Kidney epithelial cell (primary cell): ENCODE data around the gene PTGIS. TPM values are rescaled to one million over a fixed set of nuclear protein-coding genes. Genes with fewer than 3 reads are reported as not detected.
"Not testable (repeated sequence)": the region's sequence is repeated elsewhere in the genome, so short reads cannot be mapped to it uniquely, and the experiment has no call there.

ENCODE experiments used
- DNase-seq: peaks from one replicate; pipeline ENCODE4 v3.0.0-alpha.2; 2010; ENCODE audit warnings: low read depth
- H3K27me3 ChIP-seq: 2 replicates; pipeline ENCODE4 v1.6.0; 2011; ENCODE audit warnings: low read length; ENCODE audit not compliant: control insufficient read depth, insufficient read depth
- H3K36me3 ChIP-seq: 2 replicates; pipeline ENCODE4 v1.5.1; 2011; ENCODE audit warnings: low read length; ENCODE audit not compliant: control insufficient read depth, insufficient read depth
- H3K4me3 ChIP-seq: 2 replicates; pipeline ENCODE4 v1.5.1; 2011; ENCODE audit warnings: low read depth, mild to moderate bottlenecking, control low read depth, low read length
- CTCF ChIP-seq: IDR thresholded peaks from 2 replicates; pipeline ENCODE4 v1.5.1; 2011; ENCODE audit warnings: mild to moderate bottlenecking, moderate library complexity, low read length, control low read depth, inconsistent platforms; ENCODE audit not compliant: insufficient read depth, poor library complexity, severe bottlenecking
- total RNA-seq: library from RNA; depleted of rRNA; stranded (reverse); fragments of >200 nt; gene quantifications from 2 replicates; pipeline ENCODE4 v1.2.3, GENCODE V29; 2015

PTGIS gene
- 0.88 and 2.7 TPM in 2 replicates for total RNA-seq

DNA sequence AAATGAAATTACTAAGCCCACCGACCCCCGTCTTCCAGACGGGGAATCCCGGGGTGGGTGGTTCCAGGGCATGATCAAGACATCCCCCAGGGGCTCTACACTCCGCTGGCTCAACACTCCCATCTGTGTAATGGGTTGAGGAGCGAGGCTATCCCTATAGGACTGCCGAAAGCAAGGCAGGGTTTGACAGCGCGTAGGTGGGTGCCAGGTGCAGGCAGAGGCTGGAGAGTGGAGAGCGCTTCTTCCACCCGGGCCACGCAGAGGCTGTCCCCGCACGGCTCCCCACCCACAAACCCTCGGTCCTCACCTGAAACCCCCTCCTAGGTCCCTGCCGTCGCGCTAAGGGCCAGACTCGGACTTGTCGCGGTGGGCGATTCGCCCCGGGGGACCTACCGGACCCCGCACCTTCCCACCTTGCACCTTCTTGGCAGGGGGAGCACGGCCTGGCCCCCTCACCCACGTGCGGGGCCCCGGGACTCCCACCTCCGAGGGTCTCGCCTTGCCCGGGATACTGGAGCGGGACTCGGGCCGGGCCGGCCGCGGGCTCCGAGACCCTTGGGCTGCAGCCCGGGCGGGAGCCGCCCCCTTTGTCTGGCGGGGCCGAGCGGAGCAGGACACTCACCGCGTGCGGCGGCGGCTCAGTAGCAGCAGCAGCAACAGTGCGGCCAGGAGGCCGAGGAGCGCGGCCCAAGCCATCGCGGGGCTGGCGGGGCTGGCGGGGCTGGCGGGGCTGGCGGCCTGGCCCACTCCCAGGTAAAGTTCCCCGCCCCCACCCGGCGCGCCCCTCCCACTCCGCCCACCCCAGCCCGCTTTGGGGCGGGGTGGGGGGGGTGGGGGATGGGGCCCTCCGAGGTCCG is at the start of gene PTGIS:
Gene PTGIS, minus strand, starts transcription at position 717 of the 857 bp plus-strand sequence. Its CDS starts 21 bp downstream, at position 696.
- DNase-seq, result no peak
- H3K27me3 ChIP-seq, result peaks cover 24% of the 10 kb centered on the region
- no peak for TF ChIP-seq CTCF
- H3K36me3 ChIP-seq, result no peaks in the 10 kb centered on the region
- peak within 1 kb of the TSS; percentile 43 for H3K4me3 ChIP-seq

DNA sequence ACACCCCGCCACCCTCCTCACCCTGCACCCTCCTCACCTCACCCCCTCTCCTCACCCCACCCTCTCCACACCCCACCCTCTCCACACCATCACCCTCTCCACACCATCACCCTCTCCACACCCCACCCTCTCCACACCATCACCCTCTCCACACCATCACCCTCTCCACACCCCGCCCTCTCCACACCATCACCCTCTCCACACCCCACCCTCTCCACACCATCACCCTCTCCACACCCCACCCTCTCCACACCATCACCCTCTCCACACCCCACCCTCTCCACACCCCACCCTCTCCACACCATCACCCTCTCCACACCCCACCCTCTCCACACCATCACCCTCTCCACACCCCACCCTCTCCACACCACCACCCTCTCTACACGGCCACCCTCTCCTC is 49.5 kb upstream of the PTGIS start:
- not testable (repeated sequence) for H3K36me3 ChIP-seq, H3K27me3 ChIP-seq, H3K4me3 ChIP-seq, DNase-seq

GRCh38 chr20:49616154-49617007 is 48.4 kb upstream of the PTGIS start:
- H3K27me3 ChIP-seq, result no peaks in the 10 kb centered on the region
- no peaks in the 10 kb centered on the region for H3K36me3 ChIP-seq
- no peak for DNase-seq
- TF ChIP-seq CTCF, result no peak
- no peak overlapping the region for H3K4me3 ChIP-seq

DNA sequence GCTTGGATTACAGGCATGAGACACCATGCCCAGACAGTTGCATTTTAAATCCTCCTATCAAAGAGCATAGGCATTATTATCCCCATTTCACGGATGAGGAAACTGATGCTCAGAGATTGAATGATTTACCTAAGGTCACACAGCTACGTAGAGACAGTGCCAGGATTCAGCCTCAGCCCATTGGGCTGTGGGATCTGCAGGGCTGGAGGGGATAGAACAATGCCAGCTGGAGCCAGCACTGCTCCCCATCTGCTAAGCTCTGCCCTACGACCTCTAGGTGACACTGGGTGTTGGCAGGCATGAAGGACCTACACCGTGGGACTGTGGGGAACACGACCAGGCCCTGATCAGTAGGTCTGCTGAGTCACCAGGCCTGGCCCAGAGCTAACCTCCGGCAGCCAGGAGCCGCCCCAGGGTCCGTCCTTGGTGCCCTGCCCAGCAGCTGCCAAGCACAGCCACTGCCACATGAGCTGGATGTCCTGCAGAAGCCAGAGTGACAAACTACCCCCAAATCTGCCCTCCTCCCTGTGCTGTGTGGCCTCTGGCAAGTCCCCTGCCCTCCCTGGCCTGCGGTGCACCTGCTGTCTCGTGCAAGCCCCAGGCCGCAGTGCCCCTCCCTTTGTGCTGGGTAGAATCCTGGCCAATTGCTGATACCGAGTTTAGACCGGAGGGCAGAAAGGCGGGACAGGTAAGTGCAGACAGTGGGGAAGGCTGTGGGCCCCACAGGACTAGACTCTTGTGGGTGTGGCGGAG is 47.6 kb upstream of the PTGIS start:
- no peak for DNase-seq
- TF ChIP-seq CTCF, result no peak
- Histone ChIP-seq H3K27me3 (no peaks in the 10 kb centered on the region), H3K4me3 (no peak overlapping the region), H3K36me3 (no peaks in the 10 kb centered on the region)

GRCh38 chr20:49615051-49615400 is 47.1 kb upstream of the PTGIS start:
- H3K27me3 ChIP-seq, H3K36me3 ChIP-seq, DNase-seq, H3K4me3 ChIP-seq: not testable (repeated sequence)

GRCh38 chr20:49614338-49615050 is 46.6 kb upstream of the PTGIS start:
- H3K27me3 ChIP-seq, result no peaks in the 10 kb centered on the region
- no peak for TF ChIP-seq CTCF
- no peaks in the 10 kb centered on the region for H3K36me3 ChIP-seq
- DNase-seq, result no peak
- H3K4me3 ChIP-seq, result no peak overlapping the region
